Daoy (cell line): ENCODE measurements around the gene ADCK1. TPM values are rescaled to one million over a fixed set of nuclear protein-coding genes. Genes with fewer than 3 reads are reported as not detected.
"Not testable (repeated sequence)": the region's sequence is repeated elsewhere in the genome, so short reads cannot be mapped to it uniquely, and the experiment has no call there.

Experiments used
- DNase-seq: peaks from one replicate; pipeline ENCODE4 v3.0.0-alpha.2; 2015; ENCODE audit warnings: low read depth
- total RNA-seq: library from RNA; depleted of rRNA; stranded (reverse); fragments of >200 nt; shearing (Covaris generic); gene quantifications from 2 replicates; pipeline ENCODE4 v1.2.3, GENCODE V29; 2014; rRNA removed

Gene ADCK1, protein sequence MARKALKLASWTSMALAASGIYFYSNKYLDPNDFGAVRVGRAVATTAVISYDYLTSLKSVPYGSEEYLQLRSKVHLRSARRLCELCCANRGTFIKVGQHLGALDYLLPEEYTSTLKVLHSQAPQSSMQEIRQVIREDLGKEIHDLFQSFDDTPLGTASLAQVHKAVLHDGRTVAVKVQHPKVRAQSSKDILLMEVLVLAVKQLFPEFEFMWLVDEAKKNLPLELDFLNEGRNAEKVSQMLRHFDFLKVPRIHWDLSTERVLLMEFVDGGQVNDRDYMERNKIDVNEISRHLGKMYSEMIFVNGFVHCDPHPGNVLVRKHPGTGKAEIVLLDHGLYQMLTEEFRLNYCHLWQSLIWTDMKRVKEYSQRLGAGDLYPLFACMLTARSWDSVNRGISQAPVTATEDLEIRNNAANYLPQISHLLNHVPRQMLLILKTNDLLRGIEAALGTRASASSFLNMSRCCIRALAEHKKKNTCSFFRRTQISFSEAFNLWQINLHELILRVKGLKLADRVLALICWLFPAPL
- 1.4 and 5.4 TPM in 2 replicates for total RNA-seq

DNA sequence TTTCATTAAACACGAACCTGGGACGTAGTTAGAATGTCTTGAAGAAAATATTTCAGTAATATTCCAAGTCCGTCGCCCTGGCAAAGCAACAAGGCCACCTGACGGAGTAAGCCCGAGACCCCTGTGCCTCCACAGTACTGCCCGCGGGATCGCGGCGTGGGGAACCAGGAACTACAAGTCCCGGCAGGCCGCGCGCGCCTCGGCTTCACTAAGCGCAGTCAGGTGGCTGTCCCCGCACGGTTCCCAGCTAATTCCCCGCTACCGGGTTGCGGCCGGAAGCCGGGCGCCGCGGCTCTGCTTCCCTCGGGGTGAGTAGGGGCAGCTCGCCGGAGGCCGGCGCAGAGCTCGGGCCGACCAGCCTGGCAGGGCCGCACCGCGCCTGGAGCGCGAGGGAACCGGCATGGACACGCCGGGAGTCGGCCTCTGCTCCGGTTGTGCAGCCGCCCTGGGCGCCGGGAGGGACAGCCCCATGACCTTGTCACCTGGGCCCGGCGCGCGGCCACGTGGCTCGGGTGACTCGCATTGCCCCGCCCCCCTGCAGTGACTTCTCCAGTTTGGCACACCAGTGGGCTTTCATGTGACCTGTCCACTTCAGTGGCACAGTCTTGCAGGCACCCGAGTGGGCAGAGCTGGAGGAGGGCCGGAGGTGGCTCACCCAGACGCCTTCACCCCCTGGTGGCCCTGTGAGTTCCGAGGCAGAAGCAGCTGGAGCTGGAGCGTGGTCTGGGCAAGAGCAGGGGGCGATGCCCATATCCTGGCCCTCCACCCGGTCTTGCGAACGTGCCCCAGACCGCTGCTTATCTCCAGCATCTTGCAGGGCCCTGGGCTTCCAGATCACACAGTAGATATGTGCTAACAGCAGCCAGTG is at the start of gene ADCK1:
TSS of gene ADCK1 (plus strand) at position 247 of the 868 bp plus-strand sequence. CDS start 18,870 bp downstream, outside the sequence.
- DNase-seq: peak; percentile 89

DNA sequence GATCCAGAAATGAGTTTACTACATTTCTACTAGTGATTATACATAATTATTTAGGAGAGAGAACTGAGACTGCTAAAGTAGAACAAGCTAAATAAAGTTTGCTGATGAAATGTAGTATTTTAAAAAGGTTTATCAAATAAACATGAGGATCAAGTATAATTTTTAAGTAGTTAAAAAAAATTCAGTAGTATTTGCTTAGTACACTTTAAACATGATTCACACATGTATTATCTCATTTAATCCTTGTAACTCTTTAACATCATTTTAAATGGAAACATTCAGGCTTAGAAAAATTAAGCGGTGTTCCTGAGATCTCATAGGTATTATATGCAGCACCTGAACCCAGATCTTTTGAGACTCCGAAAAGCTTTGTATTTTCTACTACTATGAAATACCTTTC is 47.6 kb upstream of the ADCK1 start:
- no peak for DNase-seq

DNA sequence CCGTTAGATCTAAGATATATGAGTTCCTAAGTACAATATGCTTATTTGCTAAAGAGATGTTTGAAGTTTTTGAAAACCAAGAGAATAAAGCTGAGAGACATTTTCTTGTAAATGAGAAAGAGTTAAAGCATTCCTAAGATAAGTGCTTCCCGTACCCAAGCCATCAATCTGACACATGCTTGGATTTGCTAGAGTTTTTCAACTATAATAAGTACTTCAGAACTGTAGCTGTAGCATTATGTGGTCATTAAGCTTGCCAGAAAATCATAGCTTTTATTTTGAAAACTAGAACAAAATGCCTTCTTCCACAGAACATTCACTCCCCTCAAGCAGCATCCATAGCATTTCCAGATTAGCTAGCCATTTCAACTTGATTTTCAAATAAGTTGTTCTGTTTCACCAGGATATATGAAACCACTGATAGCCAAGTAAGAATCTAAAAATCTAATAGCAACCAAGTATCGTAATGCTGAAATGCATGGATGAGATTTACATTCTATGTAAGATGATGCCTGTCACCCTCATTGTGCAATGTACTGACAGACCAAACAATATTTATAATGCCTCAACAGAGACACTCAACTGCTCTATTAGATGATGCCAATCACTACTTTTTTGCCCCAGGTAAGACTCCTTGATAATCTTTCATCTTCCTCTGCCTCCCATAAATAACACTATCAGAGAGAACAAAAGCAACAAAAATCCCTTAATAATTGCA is 47.0 kb upstream of the ADCK1 start:
- DNase-seq: no peak

DNA sequence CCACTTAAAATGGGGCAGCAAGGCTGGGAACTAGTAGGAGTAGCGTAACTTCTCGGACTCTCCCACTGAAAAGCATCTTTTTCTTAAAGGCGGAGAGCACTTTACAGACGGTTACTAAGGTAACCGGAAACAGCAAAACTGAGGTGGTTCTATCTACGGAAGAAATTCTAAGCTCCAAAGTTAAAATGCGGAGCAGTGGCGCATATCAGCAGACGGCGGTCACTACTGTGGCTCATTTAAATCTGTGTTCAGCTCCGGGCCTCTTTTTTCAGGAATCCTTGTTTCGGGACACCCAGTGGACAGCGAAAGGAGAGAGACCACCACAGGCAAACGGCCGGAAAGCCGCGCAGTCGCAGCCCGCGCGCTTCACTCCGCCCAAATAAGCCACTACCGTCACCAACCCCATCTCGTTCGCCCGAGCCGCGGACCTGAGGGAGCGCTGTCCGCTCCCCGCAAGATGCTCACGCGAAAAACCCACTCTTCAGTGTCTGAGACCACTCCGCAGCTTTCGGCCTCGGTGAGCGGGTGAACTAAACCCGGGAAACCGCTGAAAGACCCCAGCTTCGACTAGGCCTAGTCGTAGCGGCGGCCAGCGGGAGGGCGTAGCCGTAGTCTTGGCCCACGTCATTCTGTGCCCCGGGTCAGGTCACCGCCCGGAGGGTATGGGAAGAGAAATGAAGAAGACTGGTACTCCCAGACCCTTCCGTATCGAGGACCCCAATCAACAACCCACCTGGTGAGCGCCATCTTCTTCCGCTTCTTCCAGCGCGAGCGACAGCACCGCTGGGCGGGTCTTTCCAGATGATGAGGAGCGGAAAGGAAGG is 39.3 kb upstream of the ADCK1 start, which contains the start of gene SNW1:
TSS of gene SNW1 (minus strand) at position 776 of the 824 bp plus-strand sequence. CDS start at position 747, 29 bp downstream.
- peak; percentile 97 for DNase-seq

DNA sequence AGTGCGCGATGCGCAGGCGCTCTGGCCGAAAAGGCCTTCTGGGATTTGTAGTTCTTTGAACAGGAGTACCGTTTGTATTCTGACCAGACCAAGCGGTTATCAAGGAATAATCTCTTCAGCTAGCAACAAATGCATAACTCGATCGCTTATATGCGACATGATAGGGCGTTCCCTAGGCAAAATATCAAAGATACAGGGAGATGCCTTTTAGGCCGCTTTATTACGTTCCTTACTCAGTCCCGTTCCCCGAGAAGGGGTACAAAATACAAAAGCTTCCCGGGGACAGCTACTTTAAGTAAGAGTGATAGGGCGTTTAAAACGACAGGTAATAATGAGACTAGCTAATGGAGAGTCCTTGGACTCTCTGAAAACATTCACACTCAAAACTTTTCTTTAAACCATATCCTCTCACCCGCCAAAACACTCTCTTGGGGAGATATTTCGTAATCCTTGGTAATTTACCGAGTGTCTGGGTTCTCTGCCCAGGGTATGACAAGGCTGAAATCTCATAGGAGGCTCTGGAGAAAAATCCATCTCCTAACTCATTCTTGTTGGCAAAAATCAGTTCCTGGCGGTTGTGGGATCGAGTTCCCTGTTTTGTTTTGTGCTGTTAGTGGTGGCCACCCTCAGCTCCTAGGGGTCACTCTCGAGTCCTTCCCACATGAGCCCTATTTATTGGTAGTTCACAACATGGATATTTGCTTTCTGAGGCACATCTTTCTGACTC is 38.5 kb upstream of the ADCK1 start:
- DNase-seq: peak; percentile 49

DNA sequence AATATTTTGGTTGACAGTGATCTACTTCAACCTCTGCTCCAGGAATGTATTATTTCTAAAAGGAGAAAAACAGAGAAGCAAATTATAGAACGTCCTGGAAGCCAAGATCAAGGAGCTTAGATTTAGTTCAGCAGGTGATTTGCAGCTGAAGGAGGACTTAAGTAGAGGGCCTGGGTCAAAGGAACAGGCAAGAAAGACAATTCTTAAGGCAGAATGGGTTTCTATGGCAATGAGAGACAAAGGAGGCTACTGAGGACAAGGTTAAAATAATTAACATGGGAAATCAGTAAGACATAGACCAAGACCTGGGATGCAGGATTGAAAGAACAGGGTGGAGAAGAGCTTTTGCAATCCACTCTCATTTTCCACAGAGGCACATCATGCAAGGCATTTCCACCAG is 36.6 kb upstream of the ADCK1 start:
- DNase-seq: no peak

DNA sequence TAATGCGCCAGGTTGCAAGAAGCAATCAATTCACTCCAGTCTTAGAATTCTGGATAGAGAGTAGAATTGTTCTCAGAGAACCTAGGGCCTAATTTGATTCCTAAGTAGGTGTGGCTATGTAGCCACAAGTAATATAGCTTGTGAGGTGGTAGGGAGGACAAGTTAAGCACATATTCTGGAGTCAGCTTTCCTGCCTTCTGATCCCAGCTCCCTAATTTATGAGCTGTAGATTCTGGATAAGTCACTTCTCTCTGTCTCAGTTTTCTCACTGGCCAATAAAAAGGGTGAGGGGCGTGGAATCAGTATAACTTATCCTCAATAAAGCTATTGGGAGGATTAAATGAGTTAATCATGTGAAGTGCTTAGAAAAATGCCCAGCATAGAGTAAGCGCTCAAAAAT is 35.9 kb upstream of the ADCK1 start:
- DNase-seq: no peak

DNA sequence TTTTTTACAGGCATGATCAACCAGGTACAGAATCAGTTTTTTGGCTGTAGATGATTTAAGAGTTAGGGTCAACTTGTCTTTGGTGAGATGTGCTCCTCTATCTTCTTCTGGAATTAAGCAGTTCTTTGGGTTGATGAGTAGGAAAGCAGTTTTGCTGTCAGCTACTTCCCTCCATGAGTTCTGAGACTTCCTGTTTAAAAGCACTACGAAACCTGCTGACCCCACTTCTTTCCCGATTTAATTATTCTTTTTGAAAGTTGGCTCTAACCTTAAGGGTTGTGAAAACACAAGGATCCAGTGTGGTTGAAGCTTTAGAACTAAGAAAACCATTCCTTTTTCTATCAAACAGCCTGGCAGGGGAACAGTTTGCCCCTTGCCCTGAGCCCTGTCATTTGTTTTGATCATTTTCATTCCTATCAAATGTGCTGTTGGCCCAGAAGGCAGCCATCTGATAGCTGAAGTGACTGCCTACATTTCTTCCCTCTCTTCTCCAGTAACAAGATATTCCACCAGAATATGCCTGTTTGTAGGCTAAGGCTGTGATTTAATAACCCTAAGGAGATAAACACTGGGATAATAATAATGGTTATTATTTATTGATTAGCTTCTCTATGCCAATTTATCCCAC is 31.4 kb upstream of the ADCK1 start:
- DNase-seq: not testable (repeated sequence)

DNA sequence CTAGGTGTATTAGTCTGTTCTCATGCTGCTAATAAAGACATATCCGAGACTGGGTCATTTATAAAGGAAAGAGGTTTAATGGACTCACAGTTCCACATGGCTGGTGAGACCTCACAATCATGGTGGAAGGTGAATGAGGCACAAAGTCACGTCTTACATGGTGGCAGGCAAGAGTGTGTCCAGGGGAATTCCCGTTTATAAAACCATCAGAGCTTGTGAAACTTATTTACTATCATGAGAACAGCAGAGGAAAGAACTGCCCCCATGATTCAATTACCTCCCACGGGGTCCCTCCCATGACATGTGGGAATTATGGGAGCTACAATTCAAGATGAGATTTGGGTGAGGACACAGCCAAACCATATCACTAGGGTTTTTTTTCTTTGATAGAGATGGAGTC is 25.9 kb upstream of the ADCK1 start:
- DNase-seq: not testable (repeated sequence)

DNA sequence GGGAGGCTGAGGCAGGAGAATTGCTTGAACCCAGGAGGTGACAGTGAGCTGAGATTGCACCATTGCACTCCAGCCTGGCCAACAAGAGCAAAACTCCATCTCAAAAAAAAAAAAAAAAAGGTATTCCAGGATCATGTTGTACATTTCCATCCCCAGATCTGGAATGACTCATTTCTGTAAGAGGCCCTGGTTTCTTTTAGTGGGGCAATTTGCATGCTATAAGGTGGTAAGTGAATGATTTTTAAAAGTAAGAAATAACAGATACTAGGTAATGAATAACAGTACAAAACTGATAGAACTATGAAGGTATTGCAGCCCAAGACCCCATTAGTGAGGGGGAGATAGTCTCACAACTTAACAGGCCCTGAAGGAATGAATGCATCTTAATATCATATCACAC is 17.7 kb upstream of the ADCK1 start:
- no peak for DNase-seq

DNA sequence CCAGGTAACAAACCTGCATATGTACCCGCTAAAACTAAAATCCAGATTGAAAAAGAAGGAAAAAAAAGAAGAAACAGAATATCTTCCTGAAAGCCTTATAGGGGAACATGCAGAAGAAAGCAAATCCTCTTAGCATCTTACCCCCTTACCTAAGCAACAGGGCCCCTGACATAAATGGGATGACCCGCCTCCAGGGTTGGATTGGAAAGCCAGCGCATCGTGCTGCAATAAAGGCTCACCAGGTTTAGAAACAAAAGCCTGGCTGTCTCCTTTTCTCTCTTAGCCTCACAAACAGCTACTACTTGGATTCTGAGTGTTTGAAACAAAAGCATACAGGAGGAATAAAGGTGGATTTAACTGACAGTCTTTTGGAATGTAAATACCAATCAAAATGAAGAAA is 13.8 kb upstream of the ADCK1 start:
- no peak for DNase-seq

DNA sequence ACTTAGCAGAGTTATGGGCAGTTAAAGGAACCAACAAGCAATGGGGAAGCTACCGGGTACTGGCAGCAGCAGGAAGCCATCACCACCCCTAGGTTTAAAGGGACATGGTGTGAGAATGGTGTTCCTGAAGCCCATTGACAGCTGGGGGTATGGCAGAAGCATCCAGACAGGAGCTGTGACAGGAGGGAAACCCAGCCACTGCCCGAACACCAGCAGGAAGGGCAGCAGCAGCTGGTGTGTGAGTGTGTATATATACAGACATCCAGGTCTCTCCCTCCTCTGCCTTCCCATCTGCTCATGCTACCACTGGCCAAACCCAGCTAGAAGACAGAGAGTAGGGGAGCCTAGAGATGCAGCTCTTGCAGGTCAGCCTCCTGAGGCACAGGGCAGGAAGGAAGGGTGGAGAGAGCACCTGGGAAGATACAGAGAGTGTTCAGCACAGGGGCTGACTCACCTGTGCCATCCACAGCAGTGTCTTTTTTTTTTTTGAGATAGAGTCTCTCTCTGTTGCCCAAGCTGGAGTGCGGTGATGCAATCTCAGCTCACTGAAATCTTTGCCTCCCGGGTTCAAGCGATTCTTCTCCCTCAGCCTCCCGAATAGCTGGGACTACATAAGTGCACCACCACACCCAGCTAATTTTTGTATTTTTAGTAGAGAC is 9.2 kb upstream of the ADCK1 start:
- DNase-seq: no peak

DNA sequence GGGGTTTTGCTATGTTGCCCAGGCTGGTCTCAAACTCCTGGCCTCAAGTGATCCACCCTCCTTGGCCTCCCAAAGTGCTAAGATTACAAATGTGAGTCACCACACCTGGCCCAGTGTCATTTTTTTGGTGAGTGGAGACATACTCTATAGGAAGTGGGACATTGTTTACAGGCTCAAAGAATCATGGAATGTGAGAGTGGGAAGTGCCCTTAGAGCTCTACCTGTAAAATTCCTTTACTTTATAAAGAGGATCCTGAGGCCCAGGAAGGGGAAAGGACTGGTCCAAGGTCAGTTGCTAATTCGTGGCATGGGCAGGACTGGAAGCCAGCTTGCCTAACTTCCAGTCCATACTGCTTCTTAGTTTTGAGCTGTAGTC is 8.7 kb upstream of the ADCK1 start:
- no peak for DNase-seq

DNA sequence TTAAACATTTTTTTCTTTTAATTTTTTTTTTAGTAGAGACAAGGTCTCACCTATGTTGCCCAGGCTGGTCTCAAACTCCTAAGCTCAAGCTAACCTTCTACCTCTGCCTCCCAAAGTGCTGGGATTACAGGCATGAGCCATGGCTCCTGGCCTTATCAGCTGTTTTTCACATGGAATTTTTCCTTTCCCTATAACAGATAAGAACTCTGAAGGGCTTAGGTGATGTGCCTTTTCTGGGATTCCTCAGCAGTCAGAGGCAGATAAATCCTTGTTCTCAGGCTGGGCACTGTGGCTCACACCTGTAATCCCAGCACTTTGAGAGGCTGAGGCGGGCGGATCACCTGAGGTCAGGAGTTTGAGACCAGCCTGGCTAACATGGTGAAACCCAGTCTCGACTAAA is 6.7 kb upstream of the ADCK1 start:
- not testable (repeated sequence) for DNase-seq

DNA sequence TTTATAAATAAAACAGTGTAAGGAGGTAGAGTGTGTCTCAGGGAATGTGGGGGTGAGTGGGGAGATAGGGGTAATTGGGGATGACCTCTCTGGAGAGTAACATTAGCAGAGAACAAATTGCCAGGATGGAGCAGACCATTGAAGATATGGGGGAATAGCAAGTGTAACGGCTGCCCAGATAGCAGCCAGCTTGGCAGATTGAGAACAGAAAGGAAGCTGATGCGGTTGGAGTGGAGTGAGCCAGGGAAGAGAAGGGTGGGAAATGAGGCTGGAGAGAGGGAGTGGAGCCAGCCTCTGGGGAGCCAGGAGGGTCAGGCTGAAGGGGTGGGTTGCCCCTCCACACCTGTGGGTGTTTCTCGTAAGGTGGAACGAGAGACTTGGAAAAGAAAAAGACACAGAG is 5.6 kb upstream of the ADCK1 start:
- no peak for DNase-seq

DNA sequence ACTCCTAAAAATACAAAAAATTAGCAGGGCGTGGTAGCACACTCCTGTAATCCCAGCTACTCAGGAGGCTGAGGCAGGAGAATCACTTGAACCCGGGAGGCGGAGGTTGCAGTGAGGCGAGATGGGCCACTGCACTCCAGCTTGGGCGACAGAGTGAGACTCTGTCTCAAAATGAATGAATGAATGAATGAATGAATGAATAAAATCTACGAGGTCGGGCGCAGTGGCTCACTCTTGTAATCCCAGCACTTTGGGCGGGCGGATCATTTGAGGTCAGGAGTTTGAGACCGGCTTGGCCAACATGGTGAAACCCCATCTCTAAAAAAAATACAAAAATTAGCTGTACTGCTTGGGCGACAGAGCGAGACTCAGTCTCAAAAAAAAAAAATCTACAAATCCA is 453 bp upstream of the ADCK1 start:
- DNase-seq: not testable (repeated sequence)

DNA sequence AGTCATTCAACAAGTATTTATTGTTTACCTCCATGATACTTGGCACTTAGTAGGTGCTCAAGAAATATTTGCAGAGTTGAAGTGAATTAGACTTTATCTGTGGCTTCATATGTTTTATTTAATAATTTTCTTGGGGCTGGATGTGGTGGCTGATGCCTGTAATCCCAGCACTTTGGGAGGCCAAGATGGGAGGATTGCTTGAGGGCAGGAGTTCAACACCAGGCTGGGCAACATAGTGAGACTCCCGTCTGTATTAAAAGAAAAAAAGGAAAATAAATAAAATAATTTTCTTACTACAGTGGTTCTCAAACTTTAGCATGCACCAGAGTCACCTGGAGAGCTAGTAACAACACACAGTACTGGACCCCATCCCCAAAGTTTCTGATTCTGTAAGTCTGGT is 905 bp downstream of the ADCK1 start:
- no peak for DNase-seq

DNA sequence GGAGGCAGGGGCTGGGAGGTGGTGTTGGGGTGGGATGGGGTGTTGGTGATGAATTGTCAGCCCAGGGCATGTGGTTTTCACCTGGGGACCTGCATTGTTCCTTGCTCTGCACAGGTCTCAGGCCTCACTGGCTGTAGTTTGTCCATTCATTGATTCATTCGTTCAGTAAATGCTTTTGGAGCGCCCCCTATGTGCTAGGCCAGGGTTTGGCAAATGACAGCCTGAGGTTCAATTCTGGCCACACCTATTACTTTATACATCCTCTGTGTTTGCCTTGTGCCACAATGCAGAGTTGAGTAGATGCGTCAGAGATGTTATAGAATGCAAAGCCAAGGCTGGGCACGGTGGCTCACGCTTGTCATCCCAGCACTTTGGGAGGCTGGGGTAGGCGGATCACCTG is 4.7 kb downstream of the ADCK1 start:
- peak; percentile 54 for DNase-seq

DNA sequence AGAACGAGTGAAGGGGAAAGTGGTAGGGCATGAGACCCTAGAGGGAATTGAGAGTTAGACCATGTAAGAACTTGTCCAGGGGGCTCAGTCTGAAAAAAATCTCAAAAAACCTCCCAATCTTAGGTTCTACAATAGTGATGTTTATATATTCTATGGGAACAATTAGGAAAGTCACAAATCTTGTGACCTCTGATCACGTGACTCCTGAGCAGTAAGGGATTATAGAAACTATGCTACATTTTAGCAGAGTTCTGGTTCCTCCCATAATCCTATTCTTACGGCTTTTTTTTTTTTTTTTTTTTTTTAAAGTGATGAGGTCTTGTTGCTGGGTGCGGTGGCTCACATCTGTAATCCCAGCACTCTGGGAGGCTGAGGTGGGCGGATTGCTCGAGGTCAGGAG is 5.8 kb downstream of the ADCK1 start:
- DNase-seq: no peak
